HepG2 (cell line): ENCODE results near the gene LRRC45. TPM values are rescaled to one million over a fixed set of nuclear protein-coding genes. Genes with fewer than 3 reads are reported as not detected.
A peak's percentile ranks its signal among the peaks of the same experiment; 100 is the strongest.

Experiments used
- MAF1 ChIP-seq: sonication (generic); formaldehyde crosslinking; IDR thresholded peaks from 2 replicates; pipeline ENCODE4 v1.5.0; 2020; ENCODE audit warnings: missing genetic modification reagents, borderline replicate concordance
- ONECUT2 ChIP-seq: sonication (generic); formaldehyde crosslinking; IDR thresholded peaks from 2 replicates; pipeline ENCODE4 v1.4.0; 2020; ENCODE audit warnings: missing genetic modification reagents
- PHF21A ChIP-seq: sonication (generic); formaldehyde crosslinking; IDR thresholded peaks from 2 replicates; pipeline ENCODE4 v1.5.0; 2020; ENCODE audit warnings: mild to moderate bottlenecking, missing genetic modification reagents
- TP53 ChIP-seq: sonication (generic); formaldehyde crosslinking; conservative IDR thresholded peaks from 2 replicates; pipeline ENCODE4 v1.4.0; 2020; ENCODE audit warnings: missing genetic modification reagents
- ZMAT3 ChIP-seq: sonication (generic); formaldehyde crosslinking; conservative IDR thresholded peaks from 2 replicates; pipeline ENCODE4 v1.7.0; 2021; ENCODE audit warnings: missing genetic modification reagents
- ZNF230 ChIP-seq: sonication (generic); formaldehyde crosslinking; IDR thresholded peaks from 2 replicates; pipeline ENCODE4 v1.4.0; 2020; ENCODE audit warnings: mild to moderate bottlenecking, missing genetic modification reagents
- ZNF234 ChIP-seq: sonication (generic); formaldehyde crosslinking; conservative IDR thresholded peaks from 2 replicates; pipeline ENCODE4 v1.5.1; 2020; ENCODE audit warnings: mild to moderate bottlenecking, missing genetic modification reagents
- ZNF343 ChIP-seq: sonication (generic); formaldehyde crosslinking; IDR thresholded peaks from 2 replicates; pipeline ENCODE4 v1.4.0; 2020; ENCODE audit warnings: mild to moderate bottlenecking, missing genetic modification reagents
- ZNF891 ChIP-seq: sonication (generic); formaldehyde crosslinking; IDR thresholded peaks from 2 replicates; pipeline ENCODE4 v1.5.0; 2020; ENCODE audit warnings: mild to moderate bottlenecking, missing genetic modification reagents
- polyA plus RNA-seq, 8 experiments: library from polyadenylated mRNA; depleted of rRNA in 3 of 8; stranded (reverse) in 7 of 8; unstranded in 1 of 8; fragments of >200 nt; fragmentation: Illumina TruSeq in 4 of 8; extraction: Trizol in 4 of 8; gene quantifications; 2 replicates each; pipeline versions ENCODE4 v1.2.1 to v1.2.3, GENCODE V29; 2011 to 2016; ENCODE audit warnings: low read depth in 4 of 8, missing spikeins in 1 of 8, mixed read lengths in 1 of 8; ENCODE audit not compliant: insufficient read depth in 1 of 8
- total RNA-seq, 5 experiments: library from RNA; depleted of rRNA; stranded (reverse); fragments of >200 nt; fragmentation: Illumina TruSeq; extraction: Trizol; gene quantifications; 2 replicates each; pipeline ENCODE4 v1.2.3, GENCODE V29; 2016; ENCODE audit warnings: low read depth in 1 of 5
- TF ChIP-seq, protein P1 (sequence below): sonication (generic); formaldehyde crosslinking; IDR thresholded peaks from 2 replicates; pipeline ENCODE4 v1.4.0; 2020; ENCODE audit warnings: mild to moderate bottlenecking, missing genetic modification reagents
- TF ChIP-seq, protein P2 (sequence below): sonication (generic); formaldehyde crosslinking; IDR thresholded peaks from 2 replicates; pipeline ENCODE4 v1.5.0; 2020; ENCODE audit warnings: mild to moderate bottlenecking, missing genetic modification reagents, borderline replicate concordance
- TF ChIP-seq, protein P3 (sequence below): sonication (generic); formaldehyde crosslinking; IDR thresholded peaks from 2 replicates; pipeline ENCODE4 v1.5.0; 2020; ENCODE audit warnings: missing genetic modification reagents

The LRRC45 gene
- total and polyA plus RNA-seq, 2 of the 13 experiments (the other 11 are each of a cell fraction or from before 2014, with no cell fraction given) = 11.6 to 48.1 TPM

DNA sequence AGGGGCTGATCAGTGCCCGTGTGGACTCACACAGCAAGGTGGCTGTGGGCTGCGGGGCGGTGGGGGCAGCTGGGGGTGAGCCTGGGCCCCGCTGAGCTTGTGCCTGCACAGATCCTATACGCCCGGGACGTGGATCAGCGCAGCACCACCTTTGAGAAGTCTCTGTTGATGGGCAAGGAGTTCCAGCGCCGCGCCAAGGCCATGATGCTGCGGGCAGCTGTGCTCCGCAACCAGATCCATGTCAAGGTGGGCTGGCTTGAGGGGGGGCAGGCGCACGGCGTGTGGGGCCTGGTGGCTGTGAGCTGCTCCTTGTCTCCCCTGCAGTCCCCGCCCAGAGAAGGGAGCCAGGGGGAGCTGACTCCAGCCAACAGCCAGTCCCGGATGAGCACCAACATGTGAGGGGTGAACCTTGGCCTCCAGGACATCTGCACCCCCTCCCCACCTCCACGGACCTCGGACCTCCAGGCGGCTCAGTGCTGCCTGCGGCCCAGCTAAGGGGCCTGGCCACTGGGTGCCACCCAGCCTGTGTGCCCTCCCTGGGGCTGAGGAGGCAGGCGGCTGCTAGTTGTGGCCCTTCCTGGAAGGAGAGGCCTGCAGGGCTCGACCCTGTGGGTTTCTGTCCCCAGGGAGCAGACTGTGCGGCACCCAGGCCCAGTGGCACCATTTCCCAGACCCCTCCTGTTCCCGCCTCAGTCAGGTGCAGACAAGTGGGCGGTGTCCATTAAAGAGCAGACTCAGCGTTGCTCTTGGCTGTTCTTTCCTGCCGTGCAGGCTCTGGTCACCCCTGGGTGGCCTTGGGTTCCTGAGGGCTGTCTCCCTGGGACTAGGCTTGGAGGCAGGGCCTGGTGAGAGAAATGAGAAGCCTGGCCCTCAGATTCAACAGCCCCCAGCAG is 33.9 kb downstream of the LRRC45 start (continued):
- TF ChIP-seq, protein P1, sequence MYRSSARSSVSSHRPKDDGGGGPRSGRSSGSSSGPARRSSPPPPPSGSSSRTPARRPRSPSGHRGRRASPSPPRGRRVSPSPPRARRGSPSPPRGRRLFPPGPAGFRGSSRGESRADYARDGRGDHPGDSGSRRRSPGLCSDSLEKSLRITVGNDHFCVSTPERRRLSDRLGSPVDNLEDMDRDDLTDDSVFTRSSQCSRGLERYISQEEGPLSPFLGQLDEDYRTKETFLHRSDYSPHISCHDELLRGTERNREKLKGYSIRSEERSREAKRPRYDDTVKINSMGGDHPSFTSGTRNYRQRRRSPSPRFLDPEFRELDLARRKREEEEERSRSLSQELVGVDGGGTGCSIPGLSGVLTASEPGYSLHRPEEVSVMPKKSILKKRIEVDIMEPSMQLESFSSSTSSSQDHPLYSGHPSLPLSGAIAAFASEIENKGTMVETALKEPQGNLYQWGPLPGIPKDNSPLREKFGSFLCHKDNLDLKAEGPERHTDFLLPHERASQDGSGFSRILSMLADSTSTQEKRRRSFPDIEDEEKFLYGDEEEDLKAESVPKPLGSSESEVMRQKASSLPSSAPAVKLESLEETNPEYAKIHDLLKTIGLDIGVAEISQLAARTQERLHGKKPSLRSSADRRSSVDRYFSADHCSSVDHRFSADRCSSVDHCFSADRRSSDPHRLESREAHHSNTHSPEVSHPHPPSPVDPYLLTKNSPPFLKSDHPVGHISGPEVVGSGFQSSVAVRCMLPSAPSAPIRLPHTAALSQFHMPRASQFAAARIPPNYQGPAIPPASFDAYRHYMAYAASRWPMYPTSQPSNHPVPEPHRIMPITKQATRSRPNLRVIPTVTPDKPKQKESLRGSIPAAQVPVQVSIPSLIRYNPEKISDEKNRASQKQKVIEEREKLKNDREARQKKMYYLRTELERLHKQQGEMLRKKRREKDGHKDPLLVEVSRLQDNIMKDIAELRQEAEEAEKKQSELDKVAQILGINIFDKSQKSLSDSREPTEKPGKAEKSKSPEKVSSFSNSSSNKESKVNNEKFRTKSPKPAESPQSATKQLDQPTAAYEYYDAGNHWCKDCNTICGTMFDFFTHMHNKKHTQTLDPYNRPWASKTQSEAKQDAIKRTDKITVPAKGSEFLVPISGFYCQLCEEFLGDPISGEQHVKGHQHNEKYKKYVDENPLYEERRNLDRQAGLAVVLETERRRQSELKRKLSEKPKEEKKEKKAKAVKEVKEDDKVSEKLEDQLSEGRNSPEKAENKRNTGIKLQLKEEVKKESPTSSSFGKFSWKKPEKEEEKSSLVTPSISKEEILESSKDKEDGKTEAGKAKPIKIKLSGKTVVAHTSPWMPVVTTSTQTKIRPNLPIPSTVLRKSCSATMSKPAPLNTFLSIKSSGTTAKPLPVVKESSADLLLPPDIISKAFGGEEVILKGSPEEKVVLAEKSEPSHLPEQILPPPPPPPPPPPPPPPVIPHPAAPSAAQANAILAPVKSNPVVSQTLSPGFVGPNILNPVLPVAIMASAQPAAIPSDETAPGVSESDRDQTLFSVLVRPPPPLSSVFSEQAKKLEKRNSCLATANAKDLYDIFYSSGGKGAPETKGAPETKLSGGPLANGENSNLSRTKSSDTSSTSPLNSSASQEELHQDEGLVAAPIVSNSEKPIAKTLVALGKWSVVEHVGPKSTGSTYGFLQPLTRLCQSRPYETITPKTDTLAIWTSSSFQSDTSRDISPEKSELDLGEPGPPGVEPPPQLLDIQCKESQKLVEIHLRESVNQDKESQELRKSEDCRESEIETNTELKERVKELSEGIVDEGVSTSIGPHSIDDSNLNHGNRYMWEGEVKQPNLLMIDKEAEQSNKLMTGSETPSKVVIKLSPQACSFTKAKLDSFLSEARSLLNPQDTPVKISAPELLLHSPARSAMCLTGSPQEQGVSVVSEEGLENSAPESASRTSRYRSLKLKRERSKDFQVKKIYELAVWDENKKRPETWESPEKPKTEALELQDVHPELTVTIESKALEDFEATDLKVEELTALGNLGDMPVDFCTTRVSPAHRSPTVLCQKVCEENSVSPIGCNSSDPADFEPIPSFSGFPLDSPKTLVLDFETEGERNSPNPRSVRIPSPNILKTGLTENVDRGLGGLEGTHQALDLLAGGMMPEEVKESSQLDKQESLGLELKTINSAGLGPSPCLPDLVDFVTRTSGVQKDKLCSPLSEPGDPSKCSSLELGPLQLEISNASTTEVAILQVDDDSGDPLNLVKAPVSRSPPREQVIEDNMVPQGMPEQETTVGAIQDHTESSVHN (CRISPR knock-in tag) = peak; percentile 22
- no peak for TF ChIP-seq ZNF234
- no peak for TF ChIP-seq ZNF891 (CRISPR knock-in tag)
- TF ChIP-seq MAF1 (CRISPR knock-in tag) = no peak
- peak; percentile 97 for TF ChIP-seq PHF21A (CRISPR knock-in tag)
- TF ChIP-seq ZNF230 (CRISPR knock-in tag) = peak; percentile 24; the same call in 1 of the 2 replicates
- no peak for TF ChIP-seq TP53
- TF ChIP-seq, protein P2, sequence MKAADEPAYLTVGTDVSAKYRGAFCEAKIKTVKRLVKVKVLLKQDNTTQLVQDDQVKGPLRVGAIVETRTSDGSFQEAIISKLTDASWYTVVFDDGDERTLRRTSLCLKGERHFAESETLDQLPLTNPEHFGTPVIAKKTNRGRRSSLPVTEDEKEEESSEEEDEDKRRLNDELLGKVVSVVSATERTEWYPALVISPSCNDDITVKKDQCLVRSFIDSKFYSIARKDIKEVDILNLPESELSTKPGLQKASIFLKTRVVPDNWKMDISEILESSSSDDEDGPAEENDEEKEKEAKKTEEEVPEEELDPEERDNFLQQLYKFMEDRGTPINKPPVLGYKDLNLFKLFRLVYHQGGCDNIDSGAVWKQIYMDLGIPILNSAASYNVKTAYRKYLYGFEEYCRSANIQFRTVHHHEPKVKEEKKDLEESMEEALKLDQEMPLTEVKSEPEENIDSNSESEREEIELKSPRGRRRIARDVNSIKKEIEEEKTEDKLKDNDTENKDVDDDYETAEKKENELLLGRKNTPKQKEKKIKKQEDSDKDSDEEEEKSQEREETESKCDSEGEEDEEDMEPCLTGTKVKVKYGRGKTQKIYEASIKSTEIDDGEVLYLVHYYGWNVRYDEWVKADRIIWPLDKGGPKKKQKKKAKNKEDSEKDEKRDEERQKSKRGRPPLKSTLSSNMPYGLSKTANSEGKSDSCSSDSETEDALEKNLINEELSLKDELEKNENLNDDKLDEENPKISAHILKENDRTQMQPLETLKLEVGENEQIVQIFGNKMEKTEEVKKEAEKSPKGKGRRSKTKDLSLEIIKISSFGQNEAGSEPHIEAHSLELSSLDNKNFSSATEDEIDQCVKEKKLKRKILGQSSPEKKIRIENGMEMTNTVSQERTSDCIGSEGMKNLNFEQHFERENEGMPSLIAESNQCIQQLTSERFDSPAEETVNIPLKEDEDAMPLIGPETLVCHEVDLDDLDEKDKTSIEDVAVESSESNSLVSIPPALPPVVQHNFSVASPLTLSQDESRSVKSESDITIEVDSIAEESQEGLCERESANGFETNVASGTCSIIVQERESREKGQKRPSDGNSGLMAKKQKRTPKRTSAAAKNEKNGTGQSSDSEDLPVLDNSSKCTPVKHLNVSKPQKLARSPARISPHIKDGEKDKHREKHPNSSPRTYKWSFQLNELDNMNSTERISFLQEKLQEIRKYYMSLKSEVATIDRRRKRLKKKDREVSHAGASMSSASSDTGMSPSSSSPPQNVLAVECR (CRISPR knock-in tag) = peak; percentile 91
- TF ChIP-seq, protein P3, sequence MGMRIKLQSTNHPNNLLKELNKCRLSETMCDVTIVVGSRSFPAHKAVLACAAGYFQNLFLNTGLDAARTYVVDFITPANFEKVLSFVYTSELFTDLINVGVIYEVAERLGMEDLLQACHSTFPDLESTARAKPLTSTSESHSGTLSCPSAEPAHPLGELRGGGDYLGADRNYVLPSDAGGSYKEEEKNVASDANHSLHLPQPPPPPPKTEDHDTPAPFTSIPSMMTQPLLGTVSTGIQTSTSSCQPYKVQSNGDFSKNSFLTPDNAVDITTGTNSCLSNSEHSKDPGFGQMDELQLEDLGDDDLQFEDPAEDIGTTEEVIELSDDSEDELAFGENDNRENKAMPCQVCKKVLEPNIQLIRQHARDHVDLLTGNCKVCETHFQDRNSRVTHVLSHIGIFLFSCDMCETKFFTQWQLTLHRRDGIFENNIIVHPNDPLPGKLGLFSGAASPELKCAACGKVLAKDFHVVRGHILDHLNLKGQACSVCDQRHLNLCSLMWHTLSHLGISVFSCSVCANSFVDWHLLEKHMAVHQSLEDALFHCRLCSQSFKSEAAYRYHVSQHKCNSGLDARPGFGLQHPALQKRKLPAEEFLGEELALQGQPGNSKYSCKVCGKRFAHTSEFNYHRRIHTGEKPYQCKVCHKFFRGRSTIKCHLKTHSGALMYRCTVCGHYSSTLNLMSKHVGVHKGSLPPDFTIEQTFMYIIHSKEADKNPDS (CRISPR knock-in tag) = 0 out of 2 replicates have a peak, but pooled peaks have one; percentile 33
- no peak for TF ChIP-seq ONECUT2 (CRISPR knock-in tag)
- peak; percentile 83 for TF ChIP-seq ZMAT3
- peak; percentile 90; the same call in 1 of the 2 replicates for TF ChIP-seq ZNF343 (CRISPR knock-in tag)
